HEK293 (cell line): Measurements from ENCODE around the gene GALR2.

Source experiments
- CTCF ChIP-seq: fragments of 450-650 bp; formaldehyde crosslinking; IDR thresholded peaks from 2 replicates; pipeline ENCODE4 v1.5.1; 2016; ENCODE audit warnings: missing biosample characterization, missing genetic modification characterization
- KLF1 ChIP-seq: fragments of 450-650 bp; formaldehyde crosslinking; IDR thresholded peaks from 2 replicates; pipeline ENCODE4 v1.5.1; 2016; ENCODE audit warnings: missing biosample characterization, missing genetic modification characterization
- RBAK ChIP-seq: fragments of 450-650 bp; formaldehyde crosslinking; IDR thresholded peaks from 2 replicates; pipeline ENCODE4 v1.5.1; 2016; ENCODE audit warnings: missing biosample characterization, missing genetic modification characterization
- ZBTB48 ChIP-seq: fragments of 450-650 bp; formaldehyde crosslinking; IDR thresholded peaks from 2 replicates; pipeline ENCODE4 v1.5.1; 2016; ENCODE audit warnings: missing biosample characterization, missing genetic modification characterization
- ZFP3 ChIP-seq: fragments of 450-650 bp; formaldehyde crosslinking; IDR thresholded peaks from 2 replicates; pipeline ENCODE4 v1.5.1; 2016; ENCODE audit warnings: low read depth, missing biosample characterization, missing genetic modification characterization
- ZNF140 ChIP-seq: fragments of 450-650 bp; formaldehyde crosslinking; IDR thresholded peaks from 2 replicates; pipeline ENCODE4 v1.5.1; 2016; ENCODE audit warnings: missing biosample characterization, missing genetic modification characterization
- ZNF214 ChIP-seq: fragments of 450-650 bp; formaldehyde crosslinking; IDR thresholded peaks from 2 replicates; pipeline ENCODE4 v1.5.1; 2017; ENCODE audit warnings: missing biosample characterization, mild to moderate bottlenecking, missing genetic modification characterization, borderline replicate concordance
- ZNF280C ChIP-seq: fragments of 450-650 bp; formaldehyde crosslinking; IDR thresholded peaks from 2 replicates; pipeline ENCODE4 v1.5.1; 2016; ENCODE audit warnings: missing biosample characterization, missing genetic modification characterization
- ZNF311 ChIP-seq: fragments of 450-650 bp; formaldehyde crosslinking; IDR thresholded peaks from 2 replicates; pipeline ENCODE4 v1.5.1; 2017; ENCODE audit warnings: missing biosample characterization, missing genetic modification characterization, borderline replicate concordance
- ZNF324 ChIP-seq: fragments of 450-650 bp; formaldehyde crosslinking; IDR thresholded peaks from 2 replicates; pipeline ENCODE4 v1.5.1; 2016; ENCODE audit warnings: missing biosample characterization, missing genetic modification characterization
- ZNF335 ChIP-seq: fragments of 450-650 bp; formaldehyde crosslinking; conservative IDR thresholded peaks from 2 replicates; pipeline ENCODE4 v1.5.1; 2016; ENCODE audit warnings: missing biosample characterization, missing genetic modification characterization
- ZNF341 ChIP-seq: fragments of 450-650 bp; formaldehyde crosslinking; IDR thresholded peaks from 2 replicates; pipeline ENCODE4; 2016; ENCODE audit warnings: low read depth, missing biosample characterization, missing genetic modification characterization
- ZNF350 ChIP-seq: fragments of 450-650 bp; formaldehyde crosslinking; IDR thresholded peaks from 2 replicates; pipeline ENCODE4 v1.5.0; 2017; ENCODE audit warnings: missing biosample characterization, mild to moderate bottlenecking, missing genetic modification characterization
- ZNF416 ChIP-seq: fragments of 450-650 bp; formaldehyde crosslinking; IDR thresholded peaks from 2 replicates; pipeline ENCODE4 v1.5.1; 2016; ENCODE audit warnings: missing biosample characterization, missing genetic modification characterization
- ZNF571 ChIP-seq: fragments of 450-650 bp; formaldehyde crosslinking; IDR thresholded peaks from 2 replicates; pipeline ENCODE4 v1.5.0; 2017; ENCODE audit warnings: missing biosample characterization, missing genetic modification characterization
- ZNF596 ChIP-seq: fragments of 450-650 bp; IDR thresholded peaks from 2 replicates; pipeline ENCODE4 v1.5.0; 2018; ENCODE audit warnings: missing biosample characterization, mild to moderate bottlenecking, missing genetic modification characterization, moderate library complexity
- ZNF76 ChIP-seq: fragments of 450-650 bp; formaldehyde crosslinking; IDR thresholded peaks from 2 replicates; pipeline ENCODE4; 2016; ENCODE audit warnings: low read depth, missing biosample characterization, missing genetic modification characterization, borderline replicate concordance
- ZNF830 ChIP-seq: fragments of 450-650 bp; IDR thresholded peaks from 2 replicates; pipeline ENCODE4 v1.5.0; 2018; ENCODE audit warnings: missing biosample characterization, missing genetic modification characterization, low read depth, mild to moderate bottlenecking, moderate library complexity
- TF ChIP-seq, protein P1 (sequence below): fragments of 450-650 bp; formaldehyde crosslinking; IDR thresholded peaks from 2 replicates; pipeline ENCODE4; 2016; ENCODE audit warnings: missing biosample characterization, missing genetic modification characterization
- TF ChIP-seq, protein P2 (sequence below): fragments of 450-650 bp; formaldehyde crosslinking; IDR thresholded peaks from 2 replicates; pipeline ENCODE4 v1.5.1; 2016; ENCODE audit warnings: missing biosample characterization, missing genetic modification characterization

The GALR2 gene

GRCh38 chr17:76075364-76076145 lies 974 bp downstream of the GALR2 start (continued):
- TF ChIP-seq ZNF830 (tag by site-specific recombination) (no peak), ZNF341 (tag by site-specific recombination) (no peak), ZBTB48 (0 out of 2 replicates have a peak, but pooled peaks have one; percentile 29), ZNF76 (tag by site-specific recombination) (no peak), ZNF335 (tag by site-specific recombination) (peak; percentile 83), KLF1 (no peak), ZNF571 (tag by site-specific recombination) (no peak), RBAK (tag by site-specific recombination) (no peak), ZNF140 (tag by site-specific recombination) (no peak), ZFP3 (tag by site-specific recombination) (no peak), ZNF596 (tag by site-specific recombination) (no peak), ZNF350 (no peak), ZNF324 (tag by site-specific recombination) (no peak), ZNF280C (no peak), CTCF (tag by site-specific recombination) (peak; percentile 78), ZNF214 (tag by site-specific recombination) (no peak), ZNF311 (tag by site-specific recombination) (no peak), ZNF416 (tag by site-specific recombination) (no peak)
- TF ChIP-seq, protein P1, sequence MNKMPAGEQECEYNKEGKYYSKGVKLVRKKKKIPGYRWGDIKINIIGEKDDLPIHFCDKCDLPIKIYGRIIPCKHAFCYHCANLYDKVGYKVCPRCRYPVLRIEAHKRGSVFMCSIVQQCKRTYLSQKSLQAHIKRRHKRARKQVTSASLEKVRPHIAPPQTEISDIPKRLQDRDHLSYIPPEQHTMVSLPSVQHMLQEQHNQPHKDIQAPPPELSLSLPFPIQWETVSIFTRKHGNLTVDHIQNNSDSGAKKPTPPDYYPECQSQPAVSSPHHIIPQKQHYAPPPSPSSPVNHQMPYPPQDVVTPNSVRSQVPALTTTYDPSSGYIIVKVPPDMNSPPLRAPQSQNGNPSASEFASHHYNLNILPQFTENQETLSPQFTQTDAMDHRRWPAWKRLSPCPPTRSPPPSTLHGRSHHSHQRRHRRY (tag by site-specific recombination), result no peak
- TF ChIP-seq, protein P2, sequence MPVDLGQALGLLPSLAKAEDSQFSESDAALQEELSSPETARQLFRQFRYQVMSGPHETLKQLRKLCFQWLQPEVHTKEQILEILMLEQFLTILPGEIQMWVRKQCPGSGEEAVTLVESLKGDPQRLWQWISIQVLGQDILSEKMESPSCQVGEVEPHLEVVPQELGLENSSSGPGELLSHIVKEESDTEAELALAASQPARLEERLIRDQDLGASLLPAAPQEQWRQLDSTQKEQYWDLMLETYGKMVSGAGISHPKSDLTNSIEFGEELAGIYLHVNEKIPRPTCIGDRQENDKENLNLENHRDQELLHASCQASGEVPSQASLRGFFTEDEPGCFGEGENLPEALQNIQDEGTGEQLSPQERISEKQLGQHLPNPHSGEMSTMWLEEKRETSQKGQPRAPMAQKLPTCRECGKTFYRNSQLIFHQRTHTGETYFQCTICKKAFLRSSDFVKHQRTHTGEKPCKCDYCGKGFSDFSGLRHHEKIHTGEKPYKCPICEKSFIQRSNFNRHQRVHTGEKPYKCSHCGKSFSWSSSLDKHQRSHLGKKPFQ (tag by site-specific recombination), result no peak
- TF ChIP-seq, all 188 proteins: peak for 5
